HCT116 (cell line): ENCODE data around the gene GALC. TPM values are rescaled to one million over a fixed set of nuclear protein-coding genes. Genes with fewer than 3 reads are reported as not detected.

ENCODE experiments used
- ATAC-seq: fragments of 200-7000 bp; cut with Tn5 transposase; 2 replicates; pipeline ENCODE4 v1.9.1; 2020; ENCODE audit warnings: mild to moderate bottlenecking, moderate library complexity
- BruUV-seq: library from RNA; stranded (reverse); fragments of 400-500 nt; replicated peaks from 2 replicates; lab custom pipeline; 2021; lab: Mats Ljungman, UMichigan
- CTCF ChIA-PET: fragments of 300-600 bp; sonication (Branson Sonifier 250); formaldehyde crosslinking; loops from one replicate; lab custom pipeline; 2021; ENCODE audit warnings: antibody characterized with exemption; lab: Charles Lee
- POLR2A ChIA-PET: fragments of 300-600, 350-600 bp; sonication (Branson Sonifier 250); formaldehyde crosslinking; loops from one replicate; lab custom pipeline; 2021; ENCODE audit warnings: antibody characterized with exemption; lab: Charles Lee
- RAD21 ChIA-PET, 2 experiments: fragments of 300-600 bp; sonication (Branson Sonifier 250); formaldehyde crosslinking; loops; one replicate each; lab custom pipeline; 2023; ENCODE audit warnings: low total read pairs in 2 of 2; ENCODE audit not compliant: uncharacterized antibody in 2 of 2, unreplicated experiment in 2 of 2, low non-redundant PET in 1 of 2; lab: Charles Lee
- DNase-seq: peaks from one replicate; pipeline ENCODE4 v3.0.0-alpha.2; 2010; ENCODE audit warnings: low read depth, low spot score
- H2AFZ ChIP-seq: fragments of 200-600 bp; shearing (Covaris generic), sonication (generic); 2 replicates; pipeline ENCODE4 v1.6.1; 2017; ENCODE audit warnings: low read depth, mixed run types, mixed read lengths, antibody characterized with exemption, low read length; ENCODE audit not compliant: poor library complexity, severe bottlenecking
- H3K27ac ChIP-seq: 2 replicates; pipeline ENCODE4 v1.5.1; 2012; ENCODE audit warnings: low read depth, low read length
- H3K27me3 ChIP-seq: fragments of 200-600 bp; sonication (generic); 2 replicates; pipeline ENCODE4 v1.6.1; 2016; ENCODE audit warnings: mixed run types, low read length, mixed read lengths; ENCODE audit not compliant: insufficient read depth
- H3K36me3 ChIP-seq, 2 experiments: fragments of 200-500 bp in 1 of 2; fragments of 200-600 bp in 1 of 2; sonication (Bioruptor generic) in 1 of 2; sonication (generic) in 1 of 2; 2 replicates each; pipeline versions ENCODE4 v1.5.1 to v1.6.1; 2014 to 2016; ENCODE audit warnings: low read length in 2 of 2, inconsistent platforms in 1 of 2, mixed read lengths in 1 of 2, mixed run types in 1 of 2; ENCODE audit not compliant: insufficient read depth in 2 of 2, control insufficient read depth in 1 of 2
- H3K4me1 ChIP-seq, 2 experiments: fragments of 200-600 bp in 1 of 2; sonication (generic) in 1 of 2; 2 replicates each; pipeline versions ENCODE4 v1.5.1 to v1.6.1; 2012 to 2017; ENCODE audit warnings: low read length in 2 of 2, inconsistent platforms in 1 of 2, mild to moderate bottlenecking in 1 of 2, mixed read lengths in 1 of 2, mixed run types in 1 of 2, moderate library complexity in 1 of 2; ENCODE audit not compliant: insufficient read depth in 2 of 2, control insufficient read depth in 1 of 2
- H3K4me2 ChIP-seq: fragments of 200-600 bp; sonication (generic); 2 replicates; pipeline ENCODE4 v1.6.1; 2017; ENCODE audit warnings: mixed run types, low read length, mixed read lengths
- H3K4me3 ChIP-seq, 2 experiments: fragments of 200-600 bp in 1 of 2; sonication (generic) in 1 of 2; replicated peaks in 1 of 2; 2 replicates each; pipeline ENCODE4 v1.5.1; 2011 to 2016; ENCODE audit warnings: low read length in 2 of 2, control low read depth in 1 of 2, low read depth in 1 of 2, mild to moderate bottlenecking in 1 of 2, mixed read lengths in 1 of 2, mixed run types in 1 of 2
- H3K79me2 ChIP-seq: fragments of 200-600 bp; sonication (generic); 2 replicates; pipeline ENCODE4 v1.6.1; 2017; ENCODE audit warnings: mild to moderate bottlenecking, mixed run types, low read length, moderate library complexity, mixed read lengths; ENCODE audit not compliant: insufficient read depth
- H3K9ac ChIP-seq: fragments of 200-600 bp; sonication (generic); 2 replicates; pipeline ENCODE4 v1.6.1; 2016; ENCODE audit warnings: low read length, mixed read lengths
- H3K9me2 ChIP-seq: fragments of 200-600 bp; sonication (generic), shearing (Covaris generic); 2 replicates; pipeline ENCODE4 v1.6.1; 2017; ENCODE audit warnings: mixed run types, mild to moderate bottlenecking, moderate library complexity; ENCODE audit not compliant: insufficient read depth
- H3K9me3 ChIP-seq, 2 experiments: fragments of 200-500 bp in 1 of 2; fragments of 200-600 bp in 1 of 2; sonication (Bioruptor generic) in 1 of 2; sonication (generic) in 1 of 2; 2 replicates each; pipeline ENCODE4 v1.6.1; 2014 to 2017; ENCODE audit warnings: low read length in 2 of 2, mixed read lengths in 2 of 2, inconsistent platforms in 1 of 2, low read depth in 1 of 2, mild to moderate bottlenecking in 1 of 2, mixed run types in 1 of 2, moderate library complexity in 1 of 2; ENCODE audit not compliant: control insufficient read depth in 1 of 2, insufficient read depth in 1 of 2
- H4K20me1 ChIP-seq: fragments of 200-600 bp; sonication (generic), shearing (Covaris generic); 2 replicates; pipeline ENCODE4 v1.6.1; 2017; ENCODE audit warnings: mixed run types, mild to moderate bottlenecking, moderate library complexity; ENCODE audit not compliant: insufficient read depth
- ATF3 ChIP-seq: IDR thresholded peaks from 2 replicates; pipeline ENCODE4 v1.6.1; 2012
- CTCF ChIP-seq, 3 experiments: fragments of 200-600 bp in 1 of 3; sonication (generic) in 1 of 3; IDR thresholded peaks in 2 of 3; conservative IDR thresholded peaks in 1 of 3; 2 replicates each; pipeline ENCODE4 v1.5.1; 2012 to 2017; ENCODE audit warnings: low read depth in 2 of 3, low read length in 2 of 3, antibody characterized with exemption in 1 of 3, borderline replicate concordance in 1 of 3, control low read depth in 1 of 3, mild to moderate bottlenecking in 1 of 3, mixed read lengths in 1 of 3, mixed run types in 1 of 3, moderate library complexity in 1 of 3; ENCODE audit not compliant: insufficient read depth in 1 of 3
- EGR1 ChIP-seq: IDR thresholded peaks from 2 replicates; pipeline ENCODE4 v1.6.1; 2012; ENCODE audit warnings: low read depth
- EZH2phosphoT487 ChIP-seq: fragments of 200-600 bp; IDR thresholded peaks from 2 replicates; pipeline ENCODE4 v1.6.1; 2018; ENCODE audit warnings: antibody characterized with exemption, borderline replicate concordance
- TCF7L2 ChIP-seq: IDR thresholded peaks from 2 replicates; pipeline ENCODE4 v1.7.0; 2011; ENCODE audit warnings: borderline replicate concordance, inconsistent platforms; ENCODE audit not compliant: insufficient read depth, insufficient read length; ENCODE audit errors: extremely low read depth
- YY1 ChIP-seq: IDR thresholded peaks from 2 replicates; pipeline ENCODE4 v1.6.1; 2011; ENCODE audit warnings: low read length, low read depth, moderate library complexity, mild to moderate bottlenecking; ENCODE audit not compliant: insufficient replicate concordance; ENCODE audit errors: extremely low read depth
- ZBTB33 ChIP-seq: IDR thresholded peaks from 2 replicates; pipeline ENCODE4 v1.6.1; 2011; ENCODE audit warnings: mild to moderate bottlenecking, low read length, moderate library complexity; ENCODE audit not compliant: insufficient replicate concordance; ENCODE audit errors: extremely low read depth
- intact Hi-C: fragments of 100-400 bp; cut with micrococcal nuclease; formaldehyde crosslinking; loops from 2 replicates; pipeline ENCODE4 v1.10.0; 2022
- total RNA-seq: library from RNA; stranded (reverse); gene quantifications from one replicate; pipeline ENCODE4 v1.2.1, GENCODE V29; 2021; ENCODE audit not compliant: unreplicated experiment

The GALC gene
- total RNA-seq, 1 experiment from 2014 or later, result 0.59 TPM

GRCh38 chr14:87996291-87996592, 3.3 kb upstream of the GALC start:
- H3K4me3 ChIP-seq, result no peak overlapping the region
- H3K36me3 ChIP-seq, result no peaks in the 10 kb centered on the region
- no peak overlapping the region for H3K4me2 ChIP-seq
- H3K9me3 ChIP-seq, result no peaks in the 10 kb centered on the region; a peak in 1 of 4 replicates
- no peaks in the 10 kb centered on the region for H4K20me1 ChIP-seq
- H3K9ac ChIP-seq, result no peak overlapping the region
- CTCF ChIA-PET, result no interaction called here
- no peak overlapping the region for H2AFZ ChIP-seq
- no peaks in the 10 kb centered on the region for H3K4me1 ChIP-seq
- no TSS peak for BruUV-seq
- H3K79me2 ChIP-seq, result no peaks in the 10 kb centered on the region
- intact Hi-C loops, result no loop called here
- POLR2A ChIA-PET, result no interaction called here
- RAD21 ChIA-PET, result no interaction called here
- no peak for TF ChIP-seq TCF7L2
- TF ChIP-seq EZH2phosphoT487, result no peak
- no peak for TF ChIP-seq CTCF (IDR thresholded peaks at IDR 0.05 in 2 of 3, conservative IDR thresholded peaks at IDR 0.05 in 1 of 3; ENCODE audit: borderline replicate concordance in 1 of 3, insufficient read depth in 1 of 3, low read depth in 2 of 3, low read length in 2 of 3)
- no peak for TF ChIP-seq ZBTB33
- TF ChIP-seq YY1, result no peak
- TF ChIP-seq ATF3, result no peak
- TF ChIP-seq EGR1, result no peak
- DNase-seq, result no peak
- H3K27ac ChIP-seq, result no peak overlapping the region
- no peak for ATAC-seq
- H3K27me3 ChIP-seq, result no peaks in the 10 kb centered on the region
- no peaks in the 10 kb centered on the region for H3K9me2 ChIP-seq
